Gastroesophageal sphincter (tissue), 3 donors: Measurements from ENCODE around the gene WSCD2.

ENCODE experiments used
- CTCF ChIP-seq, 4 experiments: fragments of 200-600 bp in 2 of 4; fragments of 450-650 bp in 2 of 4; sonication (generic) in 1 of 4; IDR thresholded peaks; one replicate each; pipeline ENCODE4 v1.5.1; 2017 to 2019; ENCODE audit warnings: antibody characterized with exemption in 4 of 4, mild to moderate bottlenecking in 2 of 4, moderate library complexity in 2 of 4
- POLR2A ChIP-seq, 2 donors: fragments of 450-650 bp; IDR thresholded peaks; one replicate each; pipeline ENCODE4 v1.6.1; 2017; ENCODE audit warnings: antibody characterized with exemption in 2 of 2, mild to moderate bottlenecking in 2 of 2, moderate library complexity in 1 of 2
- POLR2AphosphoS5 ChIP-seq: sonication (generic); formaldehyde crosslinking; IDR thresholded peaks from one replicate; pipeline ENCODE4 v1.6.1; 2017; ENCODE audit warnings: antibody characterized with exemption

- TF ChIP-seq CTCF (IDR thresholded peaks at IDR 0.05) (no peak), POLR2AphosphoS5 (no peak), POLR2A (IDR thresholded peaks at IDR 0.05) (no peak)
Observed at GRCh38 chr12:108151533-108152169, 22.6 kb downstream of the WSCD2 start.
